ENCODE results near the gene EIF6.
A peak's percentile ranks its signal among the peaks of the same experiment; 100 is the strongest.

The EIF6 gene

GRCh38 chr20:35312318-35312717 is 27.7 kb upstream of the EIF6 start:
- peak; percentile 57 for DNase-seq (ENCODE audit: low spot score)

GRCh38 chr20:35311822-35312221 is 27.2 kb upstream of the EIF6 start:
- no peak for DNase-seq (ENCODE audit: low spot score)

- no peak for DNase-seq (ENCODE audit: low spot score)
Measured at GRCh38 chr20:35311409-35311808, 26.8 kb upstream of the EIF6 start.

GRCh38 chr20:35307666-35308653 is 23.4 kb upstream of the EIF6 start:
- DNase-seq (ENCODE audit: low spot score): peak; percentile 59

GRCh38 chr20:35306931-35307517 is 22.5 kb upstream of the EIF6 start:
- DNase-seq (ENCODE audit: low spot score): peak; percentile 53

- DNase-seq (ENCODE audit: low spot score): peak; percentile 96
Measured at GRCh38 chr20:35305682-35306556, 21.3 kb upstream of the EIF6 start.

- no peak for DNase-seq (ENCODE audit: low spot score)
Measured at GRCh38 chr20:35304956-35305355, 20.4 kb upstream of the EIF6 start.

GRCh38 chr20:35303735-35304491 is 19.3 kb upstream of the EIF6 start:
- DNase-seq (ENCODE audit: low spot score): peak; percentile 79

- no peak for DNase-seq (ENCODE audit: low spot score)
Measured at GRCh38 chr20:35303382-35303734, 18.8 kb upstream of the EIF6 start.

GRCh38 chr20:35302421-35303335 is 18.1 kb upstream of the EIF6 start:
- no peak for DNase-seq (ENCODE audit: low spot score)

GRCh38 chr20:35301426-35301825 is 16.9 kb upstream of the EIF6 start:
- no peak for DNase-seq (ENCODE audit: low spot score)

- no peak for DNase-seq (ENCODE audit: low spot score)
Measured at GRCh38 chr20:35300469-35301262, 16.1 kb upstream of the EIF6 start.

GRCh38 chr20:35299780-35300179 is 15.2 kb upstream of the EIF6 start:
- no peak for DNase-seq (ENCODE audit: low spot score)

GRCh38 chr20:35298264-35298663 is 13.7 kb upstream of the EIF6 start:
- no peak for DNase-seq (ENCODE audit: low spot score)

GRCh38 chr20:35297740-35298139 is 13.2 kb upstream of the EIF6 start:
- DNase-seq (ENCODE audit: low spot score): no peak

- no peak for DNase-seq (ENCODE audit: low spot score)
Measured at GRCh38 chr20:35297155-35297554, 12.6 kb upstream of the EIF6 start.

- no peak for DNase-seq (ENCODE audit: low spot score)
Measured at GRCh38 chr20:35296101-35296554, 11.6 kb upstream of the EIF6 start.

- DNase-seq (ENCODE audit: low spot score): no peak
Measured at GRCh38 chr20:35295674-35296073, 11.1 kb upstream of the EIF6 start.

GRCh38 chr20:35295058-35295457 is 10.5 kb upstream of the EIF6 start:
- no peak for DNase-seq (ENCODE audit: low spot score)

GRCh38 chr20:35294293-35294685 is 9.7 kb upstream of the EIF6 start:
- DNase-seq (ENCODE audit: low spot score): no peak
